Activated naive CD8-positive, alpha-beta T cell treated with anti-CD3 and anti-CD28 coated beads, Interleukin-2, amount 50 U/mL, for 16 hours (primary cell): ENCODE measurements around the gene TREH.
"Not testable (repeated sequence)": the region's sequence is repeated elsewhere in the genome, so short reads cannot be mapped to it uniquely, and the experiment has no call there.

Experiments
- DNase-seq: peaks from one replicate; pipeline ENCODE4 v3.0.0-alpha.2; 2020; ENCODE audit warnings: low read depth, low spot score

TREH gene

DNA sequence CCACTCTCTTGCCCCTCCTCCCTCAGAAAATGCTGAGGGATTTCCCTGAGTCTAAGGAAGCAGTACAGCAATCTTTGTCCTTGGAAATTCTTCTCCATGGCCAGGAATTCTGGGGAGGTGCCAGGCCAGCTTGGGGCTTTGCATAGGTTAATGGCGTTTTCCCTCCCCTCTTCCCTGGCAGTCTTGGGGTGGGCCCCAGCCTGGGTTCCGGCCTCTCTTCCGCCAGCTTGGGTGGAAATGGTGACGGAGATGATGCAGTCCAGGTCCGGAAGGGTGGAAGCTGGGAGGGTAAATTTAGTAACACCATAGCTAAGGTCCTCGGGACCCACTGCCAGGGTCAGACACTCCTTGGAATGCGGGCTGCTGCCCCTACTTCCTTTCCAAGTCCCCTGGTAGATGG lies 67.1 kb downstream of the TREH start:
- no peak for DNase-seq

DNA sequence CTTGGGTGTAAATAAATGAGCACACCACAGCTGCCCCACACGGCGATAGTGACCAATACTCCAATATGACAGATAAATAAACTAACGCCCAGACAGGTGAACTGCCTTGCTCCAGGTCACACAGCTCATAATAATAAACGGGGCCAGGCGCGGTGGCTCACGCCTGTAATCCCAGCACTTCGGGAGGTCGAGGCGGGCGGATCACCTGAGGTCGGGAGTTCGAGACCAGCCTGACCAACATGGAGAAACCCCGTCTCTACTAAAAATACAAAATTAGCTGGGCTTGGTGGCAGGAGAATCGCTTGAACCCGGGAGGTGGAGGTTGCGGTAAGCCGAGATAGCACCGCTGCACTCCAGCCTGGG lies 68.0 kb downstream of the TREH start:
- not testable (repeated sequence) for DNase-seq

DNA sequence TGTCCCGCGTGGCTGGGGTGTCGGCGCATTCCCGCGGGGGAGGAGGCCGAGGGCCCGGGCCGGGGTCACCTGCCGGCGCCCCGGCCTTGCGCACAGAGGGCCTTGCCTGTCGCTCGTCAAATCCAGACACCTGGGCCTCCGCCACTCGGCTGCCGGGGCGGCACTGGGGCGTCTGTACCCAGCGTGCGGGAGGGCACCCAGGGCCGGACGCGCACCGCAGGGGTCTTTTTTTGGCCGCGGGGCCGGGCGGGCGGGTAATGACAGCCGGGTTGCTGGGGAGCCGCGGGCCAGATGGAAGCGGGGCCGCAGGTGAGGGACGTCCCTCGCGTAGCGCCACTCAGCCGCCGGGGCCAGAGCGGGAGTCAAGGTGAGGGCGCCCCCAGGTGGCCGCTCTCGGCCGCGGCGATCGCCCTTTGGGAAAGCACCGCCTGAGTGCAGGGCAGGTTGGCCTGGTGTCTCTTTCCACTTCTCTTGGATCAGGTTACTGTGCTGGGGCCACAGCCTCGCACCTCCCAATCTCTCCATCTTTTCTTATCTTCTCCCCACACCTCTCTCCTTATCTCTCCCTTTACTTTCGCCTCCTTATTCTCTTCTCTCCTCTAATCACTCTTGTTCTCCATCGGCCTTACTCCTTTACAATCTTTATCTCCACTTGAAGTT lies 68.5 kb downstream of the TREH start:
- peak; percentile 70 for DNase-seq

DNA sequence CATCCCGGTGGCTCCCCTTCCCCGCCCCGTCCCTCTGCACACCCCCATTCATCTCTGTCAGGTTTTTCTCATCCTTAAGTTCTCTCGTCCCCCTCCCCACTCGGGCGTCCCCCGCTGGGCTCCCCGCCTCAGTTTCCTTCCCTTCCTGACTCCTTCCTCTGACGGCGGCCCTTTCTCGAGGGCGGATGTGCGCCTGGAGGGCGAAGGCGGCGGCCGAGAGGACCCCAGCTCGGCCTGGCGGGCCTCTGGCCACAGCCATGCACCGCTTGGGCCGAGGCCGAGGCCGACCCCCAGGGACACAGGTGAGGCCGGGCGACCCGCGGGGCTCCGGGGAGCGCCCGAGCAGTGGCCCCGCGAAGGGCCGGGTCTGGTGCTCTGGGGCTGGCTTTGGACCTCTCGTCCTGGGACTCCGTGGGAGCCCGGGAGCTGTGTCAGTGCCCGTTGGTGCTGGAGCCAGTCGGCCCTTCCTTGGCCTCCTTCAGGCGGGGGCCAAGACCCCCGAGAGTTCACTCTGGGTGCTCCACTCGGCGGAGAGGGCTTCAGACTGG lies 69.2 kb downstream of the TREH start:
- DNase-seq: no peak

DNA sequence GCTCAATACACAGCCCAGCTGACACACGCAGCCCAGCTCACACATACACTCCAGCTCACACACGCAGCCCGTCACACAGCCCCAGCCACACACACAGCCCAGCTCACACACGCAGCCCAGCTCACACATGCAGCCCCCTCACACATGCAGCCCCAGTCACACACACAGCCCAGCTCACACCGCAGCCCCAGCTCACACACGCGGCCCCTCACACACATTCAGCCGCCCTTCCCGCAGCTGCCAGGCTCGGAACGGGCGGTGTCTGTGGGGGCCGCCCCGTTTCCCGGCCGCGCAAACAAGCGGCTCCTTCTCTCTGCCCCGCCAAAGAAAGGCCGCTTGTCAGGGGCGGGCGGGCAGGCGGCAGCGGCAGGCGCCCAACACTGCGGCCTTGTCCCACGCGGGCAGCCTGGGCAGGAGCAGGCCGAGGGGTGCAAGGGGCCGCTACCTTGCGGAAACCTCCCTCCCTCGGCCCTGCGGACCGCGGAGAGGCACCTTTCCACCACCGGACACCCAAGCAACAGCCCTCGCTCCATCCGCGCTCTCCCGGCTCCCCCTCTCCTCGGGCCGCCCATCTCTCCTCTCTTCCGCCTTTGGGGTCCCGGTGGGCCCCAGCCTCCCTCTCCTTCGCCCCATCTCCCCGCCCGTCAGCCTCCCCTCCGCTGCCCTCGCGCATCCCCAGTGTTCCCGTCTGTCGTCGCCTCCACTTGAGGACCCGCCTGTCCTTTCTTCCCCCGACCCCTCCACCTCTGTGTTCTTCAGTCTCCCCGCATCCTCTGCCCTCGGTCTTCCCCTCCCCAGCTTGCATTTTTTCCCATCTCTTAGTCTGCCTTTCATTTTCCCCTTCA lies 69.8 kb downstream of the TREH start:
- DNase-seq: no peak

DNA sequence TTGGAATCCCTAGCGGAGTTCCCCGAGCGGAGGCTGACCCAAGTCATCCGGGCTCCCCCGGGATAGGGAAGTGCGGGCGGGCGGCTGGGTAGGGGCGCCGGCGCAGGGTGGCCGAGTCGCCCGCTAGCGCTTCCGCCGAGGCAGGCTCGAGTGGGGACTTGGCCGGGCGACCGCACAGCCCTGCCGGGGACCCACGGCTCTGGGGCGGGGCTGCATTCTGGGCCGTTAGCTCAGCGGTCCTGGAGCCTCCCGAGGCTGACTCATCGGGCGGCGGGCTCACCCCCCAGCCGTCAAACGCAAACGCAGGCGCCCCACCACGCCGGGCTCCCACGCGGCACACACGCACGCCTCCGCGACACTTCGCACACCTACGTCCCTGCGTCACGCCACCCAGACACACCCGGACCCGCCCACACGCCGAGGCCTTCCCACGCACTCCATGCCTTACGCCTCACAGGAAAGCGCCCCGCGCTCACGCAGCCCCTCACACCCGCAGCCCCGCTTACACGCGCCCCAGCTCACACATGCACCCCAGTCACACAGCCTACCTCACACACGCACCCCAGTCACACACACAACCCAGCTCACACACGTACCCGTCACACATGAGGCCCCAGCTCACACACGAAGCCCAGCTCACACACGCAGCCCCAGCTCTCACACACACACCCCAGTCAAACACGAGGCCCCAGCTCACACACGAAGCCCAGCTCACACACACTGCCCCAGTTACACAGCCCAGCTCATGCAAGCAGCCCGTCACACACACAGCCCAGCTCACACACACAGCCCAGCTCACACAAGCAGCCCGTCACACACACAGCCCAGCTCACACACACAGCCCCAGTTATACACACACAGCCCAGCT lies 70.9 kb downstream of the TREH start:
- peak; percentile 32 for DNase-seq

DNA sequence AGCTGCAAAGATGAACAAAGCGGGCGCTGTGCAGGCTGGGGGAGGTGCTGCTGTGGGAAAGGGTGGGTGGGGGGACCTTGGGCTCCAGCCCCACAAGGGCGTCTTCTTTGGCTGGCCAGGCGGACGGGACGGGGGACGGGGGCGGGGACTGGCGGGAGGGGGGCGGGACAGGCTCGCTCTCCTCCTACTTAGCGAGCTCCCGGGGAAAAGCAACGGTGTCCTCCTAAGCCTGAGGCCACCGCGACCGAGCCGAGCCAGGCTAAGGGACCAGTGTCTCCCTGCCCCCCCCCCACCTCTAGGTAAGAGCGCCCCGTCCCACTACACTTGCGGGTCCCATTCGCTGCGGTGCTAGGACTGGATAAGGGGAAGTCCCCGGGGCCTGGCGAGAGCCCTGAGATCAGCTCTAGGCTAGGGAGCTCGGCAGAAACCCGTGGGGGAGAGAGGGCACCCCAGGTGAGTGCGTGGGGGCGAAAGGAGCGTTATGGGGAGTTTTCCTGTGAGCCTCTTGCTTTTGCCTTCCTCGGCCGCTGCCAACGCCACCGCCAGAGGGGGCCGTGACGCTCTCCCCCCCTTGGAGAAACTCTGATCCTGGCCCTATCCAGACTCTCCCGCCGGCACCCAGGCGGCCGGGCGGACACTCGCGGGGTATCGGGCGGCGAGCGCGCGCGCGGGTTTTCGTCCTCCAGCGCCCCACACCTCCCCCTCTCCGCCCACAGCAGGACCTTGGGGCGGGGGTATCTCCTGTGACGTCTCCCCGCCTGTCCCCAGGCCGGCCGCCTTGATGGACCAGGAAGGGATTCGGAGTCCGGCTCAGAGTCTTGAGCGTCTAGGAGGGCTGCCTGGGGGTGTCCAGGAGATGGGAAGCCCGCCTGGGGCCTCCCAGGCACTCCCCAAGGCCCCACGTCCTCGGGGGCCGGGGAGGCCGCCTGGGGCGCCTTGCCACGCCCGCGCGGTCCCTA lies 71.8 kb downstream of the TREH start, which contains the start of gene PHLDB1:
Gene PHLDB1, plus strand, starts transcription at position 215 of the 959 bp plus-strand sequence. CDS start 6,222 bp downstream, outside the sequence.
- DNase-seq: no peak
